Purkinje cell (primary cell): ENCODE data around the gene FAM222A. TPM values are rescaled to one million over a fixed set of nuclear protein-coding genes. Genes with fewer than 3 reads are reported as not detected.

Experiments used
- polyA plus RNA-seq: library from polyadenylated mRNA; unstranded; fragments of >200 nt; fragmentation: Nextera tagmentation; gene quantifications from 2 replicates; pipeline ENCODE4 v1.2.1, GENCODE V29; 2014

FAM222A gene
- polyA plus RNA-seq = 45.3 and 72.9 TPM in 2 replicates

DNA sequence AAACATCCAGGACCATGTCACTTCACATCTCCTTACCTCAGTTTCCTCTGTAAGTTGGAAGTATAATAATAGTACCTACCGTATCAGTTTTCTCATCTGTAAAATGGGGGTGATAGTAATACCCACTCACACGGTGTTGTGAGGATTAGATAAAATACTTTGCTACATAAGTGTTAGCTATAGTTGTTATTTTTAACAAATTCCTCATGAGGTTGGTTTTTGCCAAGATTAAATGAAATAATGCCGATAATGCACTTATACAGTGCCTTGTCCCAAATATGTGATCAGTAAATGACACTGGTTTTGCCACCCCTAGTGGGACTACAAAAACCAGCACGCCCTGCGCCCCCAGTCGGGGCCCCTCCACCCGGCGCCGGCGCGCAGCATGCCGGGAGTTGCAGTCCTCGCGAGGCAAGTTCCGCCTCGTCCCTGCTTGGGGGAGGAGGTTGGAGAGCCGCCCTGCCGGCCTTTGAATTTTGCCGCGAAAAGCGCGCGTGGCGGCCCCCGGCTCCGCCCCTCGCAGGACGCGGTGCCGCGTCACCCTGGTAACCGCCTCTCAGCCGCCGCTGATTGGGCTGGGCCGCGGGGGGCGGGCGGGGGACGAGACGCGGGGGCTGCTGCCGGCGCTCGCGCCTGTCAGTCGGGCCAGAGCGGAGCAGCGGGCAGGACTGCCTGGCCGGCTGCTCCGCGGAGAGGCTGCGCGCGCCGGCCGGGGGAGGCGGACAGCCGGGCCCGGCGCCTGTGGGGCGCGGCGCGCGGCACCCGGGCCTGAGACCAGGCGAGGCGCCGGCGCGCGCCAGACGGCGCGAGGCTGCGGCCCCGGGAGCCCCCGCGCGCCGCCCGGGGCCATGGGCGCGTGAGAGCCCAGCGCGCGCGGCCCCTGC is at the start of gene FAM222A:
Gene FAM222A, plus strand, starts transcription at position 639 of the 884 bp plus-strand sequence. CDS start 30,322 bp downstream, outside the sequence.

Other genes starting within 250 kb of the FAM222A start
- gene KCTD10, start 236.5 kb upstream of the FAM222A start, polyA plus RNA-seq = 8.3 and 8.8 TPM in 2 replicates
- 9.9 and 16.1 TPM in 2 replicates for gene UBE3B, start 236.2 kb upstream of the FAM222A start, polyA plus RNA-seq
- gene MMAB, start 140.3 kb upstream of the FAM222A start, polyA plus RNA-seq = 11.9 and 17.4 TPM in 2 replicates
- 1.4 and 2.7 TPM in 2 replicates for gene MVK, start 140.0 kb upstream of the FAM222A start, polyA plus RNA-seq
- gene TRPV4, start 119.6 kb downstream of the FAM222A start, polyA plus RNA-seq = not detected in 2 replicates
- 5.8 and 6.7 TPM in 2 replicates for gene GLTP, start 166.7 kb downstream of the FAM222A start, polyA plus RNA-seq
- gene TCHP, start 186.4 kb downstream of the FAM222A start, polyA plus RNA-seq = 8.7 and 9.2 TPM in 2 replicates